Anterior cingulate cortex (tissue), 58 donors: ENCODE measurements around the gene SHISA7.

Source experiments
- DNase-seq, 58 donors: peaks; one replicate each; lab custom pipeline; 2025; lab: John Stamatoyannopoulos, UW

SHISA7 gene

DNA sequence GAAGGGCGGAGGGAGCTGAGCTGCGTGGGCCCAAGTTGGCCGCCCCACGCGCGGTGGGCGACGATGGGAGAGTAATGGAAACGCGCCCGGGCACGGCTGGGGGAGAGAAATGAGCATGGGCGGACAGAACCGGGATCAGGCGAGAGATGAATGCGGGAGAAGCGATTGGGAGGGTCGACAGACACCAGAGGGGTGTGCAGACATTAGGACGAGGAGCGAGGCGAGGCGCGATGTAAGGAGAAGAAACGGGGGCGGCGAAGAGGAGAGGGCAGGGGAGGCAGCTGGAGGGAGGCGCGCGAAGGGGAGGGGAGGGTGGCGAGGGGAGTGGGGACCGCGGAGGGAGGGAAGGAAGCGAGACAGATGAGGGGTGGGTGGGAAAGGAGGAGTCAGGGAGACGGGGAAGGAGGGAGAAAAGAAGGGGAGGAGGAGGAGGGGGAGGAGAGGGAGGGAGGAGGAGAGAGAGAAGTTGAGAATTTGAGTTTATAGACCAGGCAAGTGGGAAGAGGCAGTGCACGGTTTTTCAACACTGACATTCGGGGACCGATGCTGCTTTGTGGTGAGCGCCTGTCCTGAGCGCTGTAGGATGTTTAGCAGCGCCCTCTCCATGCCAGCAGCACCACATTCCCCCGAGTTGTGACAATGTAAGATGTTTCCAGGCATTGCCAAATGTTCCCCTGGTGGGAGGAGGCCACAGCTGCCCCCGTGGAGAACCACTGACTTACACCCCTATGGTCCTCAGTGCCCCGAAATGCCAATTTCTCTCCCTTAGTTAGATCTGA lies at the start of gene SHISA7:
TSS of gene SHISA7 (minus strand) at position 256 of the 779 bp plus-strand sequence. CDS start 437 bp downstream, outside the sequence.
- DNase-seq = peak in 38 of 58 donors; percentile 21 to 71 (median 44)

- no peak for DNase-seq
These were observed 49.4 kb upstream of the SHISA7 start for GRCh38 chr19:55492362-55492944.

DNA sequence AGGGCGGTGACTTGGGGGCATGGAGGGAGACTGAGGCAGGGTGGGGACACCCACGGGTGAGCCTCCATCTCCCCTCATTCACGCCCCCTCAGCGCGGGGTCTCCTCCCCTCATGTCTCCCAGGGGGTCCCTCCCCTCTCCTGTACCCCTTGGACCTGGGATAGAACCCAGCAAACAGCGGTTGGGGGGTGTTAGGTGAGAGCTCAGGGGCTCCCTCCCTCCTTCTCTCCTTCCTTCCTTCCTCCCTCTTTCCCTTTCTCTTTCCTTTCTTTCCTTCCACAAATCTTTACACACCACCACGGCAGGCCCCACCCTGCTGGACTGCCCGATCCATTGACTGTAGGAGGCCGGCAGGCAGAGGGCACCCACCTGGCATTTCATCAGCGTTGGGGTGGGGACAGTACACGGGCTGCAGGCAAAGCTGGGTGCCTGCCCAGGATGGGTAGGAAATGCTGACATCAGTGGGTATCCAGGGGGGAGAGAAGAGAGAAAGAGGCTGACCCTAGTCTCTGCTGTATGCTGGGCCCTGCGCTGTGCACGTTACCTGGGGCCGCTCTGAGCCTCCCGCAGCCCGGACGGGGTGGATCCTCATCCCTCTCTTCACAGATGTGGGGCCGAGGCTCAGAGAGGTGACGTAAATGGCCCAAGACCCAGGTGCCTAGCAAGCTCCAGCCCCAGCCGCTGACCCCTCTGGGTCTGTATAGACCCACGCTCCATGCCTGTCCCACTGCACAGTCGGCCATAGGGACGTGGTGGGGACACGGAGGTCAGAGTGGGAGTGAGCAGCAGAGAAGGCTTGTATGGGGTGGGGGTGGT lies 48.7 kb upstream of the SHISA7 start:
- no peak for DNase-seq

GRCh38 chr19:55490478-55491432 lies 47.7 kb upstream of the SHISA7 start:
- DNase-seq = no peak

GRCh38 chr19:55489711-55490477 lies 46.8 kb upstream of the SHISA7 start:
- no peak for DNase-seq

- no peak for DNase-seq
These were observed 46.0 kb upstream of the SHISA7 start for GRCh38 chr19:55488986-55489710.

GRCh38 chr19:55487924-55488687 lies 45.0 kb upstream of the SHISA7 start, which contains the start of gene SSC5D:
TSS of gene SSC5D (plus strand) at chr19:55488436. CDS start at chr19:55488590, 154 bp downstream.
- peak in 20 of 58 donors; percentile 9 to 51 (median 30) for DNase-seq

DNA sequence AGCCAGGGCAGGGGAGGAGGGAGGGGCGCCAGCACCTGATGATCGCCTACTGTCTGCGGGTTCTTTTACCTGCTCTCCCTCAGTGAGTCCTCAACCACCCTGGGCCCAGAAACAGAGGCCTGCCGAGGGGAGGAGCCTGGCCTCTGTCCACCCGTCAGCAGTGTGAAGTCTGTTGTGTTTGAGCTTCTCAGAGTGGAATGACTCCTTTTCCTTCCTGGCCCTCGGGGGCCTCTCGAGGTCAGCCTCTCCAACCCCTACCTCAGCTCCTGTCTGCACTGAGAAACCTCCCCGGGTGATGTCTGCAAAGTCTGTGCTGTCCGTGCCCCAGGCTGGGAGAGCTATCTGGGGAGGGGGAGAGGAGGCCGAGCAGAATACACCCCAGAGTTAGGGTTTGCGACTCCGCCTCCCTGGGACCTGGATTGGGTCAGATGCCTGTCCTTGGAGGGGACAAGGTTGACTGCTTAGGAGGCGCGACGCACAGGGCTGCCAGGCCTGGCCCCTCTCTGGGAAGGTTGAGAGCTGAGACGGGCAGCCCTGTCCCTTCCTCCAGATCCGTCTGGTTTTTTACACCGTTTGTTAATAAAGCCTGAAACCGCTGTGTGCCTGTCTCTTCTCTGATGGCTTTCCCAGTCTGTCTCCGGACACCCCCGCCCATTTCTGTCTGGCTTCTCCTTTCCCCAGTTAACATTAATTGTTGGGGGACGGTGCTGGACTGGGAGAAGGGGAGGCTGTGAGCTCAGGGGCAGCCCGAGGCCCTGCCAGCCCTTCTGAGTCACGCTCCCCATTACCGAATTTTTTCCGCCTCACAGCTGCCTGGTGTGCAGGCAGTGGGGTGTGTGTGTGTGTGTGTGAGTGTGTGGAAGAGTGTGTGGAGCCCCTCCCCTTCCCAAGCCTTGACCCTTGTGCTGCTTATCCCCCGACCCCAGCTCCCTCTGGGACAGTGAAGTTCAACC lies 44.1 kb upstream of the SHISA7 start:
- peak in 7 of 58 donors; percentile 5 to 53 (median 31) for DNase-seq

DNA sequence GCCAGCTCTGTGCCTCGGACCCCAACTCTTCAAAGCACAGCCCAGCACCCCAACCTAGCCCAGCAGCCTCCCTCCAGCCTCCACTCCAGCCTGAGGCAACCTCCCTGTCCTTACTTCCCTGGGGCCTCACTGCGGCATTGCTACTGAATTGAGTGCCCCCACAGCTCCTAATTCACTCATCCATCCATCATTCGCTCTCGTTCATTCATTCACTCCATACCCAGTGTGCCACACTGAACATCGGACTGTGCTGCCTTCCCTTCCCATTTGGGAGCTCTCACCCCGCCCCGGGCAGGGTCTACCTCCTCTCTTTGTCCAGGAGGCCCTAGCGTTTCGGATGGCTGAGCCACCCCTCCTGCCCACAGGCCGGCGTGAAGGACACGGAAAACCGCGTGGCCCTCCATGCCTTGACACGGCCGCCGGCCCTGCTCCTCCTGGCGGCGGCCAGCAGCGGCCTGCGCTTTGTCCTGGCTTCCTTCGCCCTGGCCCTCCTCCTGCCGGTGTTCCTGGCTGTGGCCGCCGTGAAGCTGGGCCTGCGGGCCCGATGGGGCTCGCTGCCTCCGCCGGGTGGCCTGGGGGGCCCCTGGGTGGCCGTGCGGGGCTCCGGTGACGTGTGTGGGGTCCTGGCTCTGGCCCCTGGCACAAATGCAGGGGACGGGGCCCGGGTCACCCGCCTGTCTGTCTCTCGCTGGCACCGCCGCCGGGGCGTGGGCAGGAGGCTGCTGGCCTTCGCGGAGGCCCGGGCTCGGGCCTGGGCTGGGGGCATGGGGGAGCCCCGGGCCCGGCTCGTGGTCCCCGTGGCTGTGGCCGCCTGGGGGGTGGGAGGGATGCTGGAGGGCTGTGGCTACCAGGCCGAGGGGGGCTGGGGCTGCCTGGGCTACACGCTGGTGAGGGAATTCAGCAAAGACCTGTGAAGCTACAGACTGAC lies 43.2 kb upstream of the SHISA7 start:
- no peak for DNase-seq

- DNase-seq = peak in 1 of 58 donors; percentile 28
These were observed 42.4 kb upstream of the SHISA7 start for GRCh38 chr19:55485439-55486011.

GRCh38 chr19:55484593-55485438 lies 41.7 kb upstream of the SHISA7 start, which contains the start of gene NAT14:
TSS of gene NAT14 (plus strand) at chr19:55485188. CDS start at chr19:55485709, 521 bp downstream.
- DNase-seq = peak in 50 of 58 donors; percentile 17 to 80 (median 44)

DNA sequence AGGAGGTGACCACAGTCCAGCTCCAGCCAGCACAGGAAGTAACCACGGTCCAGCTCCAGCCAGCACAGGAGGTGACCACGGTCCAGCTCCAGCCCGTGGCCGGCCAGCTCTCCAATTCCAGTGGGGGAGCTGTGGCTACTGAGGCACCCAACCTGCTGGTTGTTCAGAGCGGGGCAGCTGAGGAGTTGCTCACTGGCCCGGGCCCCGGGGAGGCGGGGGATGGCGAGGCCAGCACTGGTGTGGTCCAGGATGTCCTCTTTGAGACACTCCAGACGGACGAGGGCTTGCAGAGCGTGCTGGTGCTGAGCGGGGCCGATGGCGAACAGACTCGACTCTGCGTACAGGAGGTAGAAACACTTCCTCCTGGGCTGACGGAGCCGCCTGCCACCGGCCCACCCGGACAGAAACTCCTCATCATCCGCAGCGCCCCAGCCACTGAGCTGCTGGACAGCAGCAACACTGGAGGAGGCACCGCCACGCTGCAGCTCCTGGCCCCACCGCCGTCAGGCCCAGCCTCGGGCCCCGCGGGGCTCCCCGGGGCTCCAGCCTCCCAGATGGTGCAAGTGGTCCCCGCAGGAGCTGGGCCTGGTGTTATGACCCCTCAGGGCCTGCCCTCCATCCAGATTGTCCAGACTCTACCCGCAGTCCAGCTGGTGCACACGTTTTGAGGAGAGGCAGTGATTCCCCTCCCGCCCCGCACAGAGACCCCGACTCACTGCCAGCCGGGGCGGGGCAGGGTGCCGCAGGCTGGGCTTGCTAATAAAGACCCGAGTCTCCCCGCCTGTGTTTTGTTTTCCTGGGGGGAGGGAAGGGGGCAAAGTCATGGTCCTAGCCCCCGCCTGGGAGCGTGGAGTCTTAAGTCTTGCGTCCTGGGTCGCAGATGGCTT lies 40.8 kb upstream of the SHISA7 start:
- no peak for DNase-seq
